DMS 273 (cell line): ENCODE data around the gene YJU2.
"Not testable (repeated sequence)": the region's sequence is repeated elsewhere in the genome, so short reads cannot be mapped to it uniquely, and the experiment has no call there.

Experiments used
- DNase-seq: peaks from one replicate; lab custom pipeline; 2025; ENCODE audit not compliant: unreplicated experiment; lab: John Stamatoyannopoulos, UW

The YJU2 gene

GRCh38 chr19:4228765-4229178, 18.1 kb upstream of the YJU2 start:
- no peak for DNase-seq

GRCh38 chr19:4229179-4229931, 17.5 kb upstream of the YJU2 start, which contains the start of gene EBI3:
TSS of gene EBI3 (plus strand) at chr19:4229523. CDS start at chr19:4229551, 28 bp downstream.
- DNase-seq = peak; percentile 38

- DNase-seq = not testable (repeated sequence)
These were observed 16.6 kb upstream of the YJU2 start for GRCh38 chr19:4230237-4230636.

GRCh38 chr19:4231521-4231920, 15.4 kb upstream of the YJU2 start:
- DNase-seq = not testable (repeated sequence)

GRCh38 chr19:4232139-4232538, 14.7 kb upstream of the YJU2 start:
- not testable (repeated sequence) for DNase-seq

GRCh38 chr19:4232614-4233281, 14.1 kb upstream of the YJU2 start:
- DNase-seq = peak; percentile 77

GRCh38 chr19:4233282-4233853, 13.5 kb upstream of the YJU2 start:
- DNase-seq = peak; percentile 83

GRCh38 chr19:4234142-4234861, 12.6 kb upstream of the YJU2 start:
- no peak for DNase-seq

- DNase-seq = no peak
These were observed 12.0 kb upstream of the YJU2 start for GRCh38 chr19:4234862-4235201.

- not testable (repeated sequence) for DNase-seq
These were observed 9.4 kb upstream of the YJU2 start for GRCh38 chr19:4237510-4237909.

- DNase-seq = no peak
These were observed 8.0 kb upstream of the YJU2 start for GRCh38 chr19:4238831-4239230.

- DNase-seq = no peak
These were observed 5.0 kb upstream of the YJU2 start for GRCh38 chr19:4241824-4242430.

GRCh38 chr19:4245938-4246337, 942 bp upstream of the YJU2 start:
- DNase-seq = not testable (repeated sequence)

- no peak for DNase-seq
These were observed 9.7 kb downstream of the YJU2 start for GRCh38 chr19:4256563-4256962.

GRCh38 chr19:4257025-4257424, 10.1 kb downstream of the YJU2 start:
- no peak for DNase-seq

GRCh38 chr19:4258181-4258580, 11.3 kb downstream of the YJU2 start:
- DNase-seq = no peak

GRCh38 chr19:4260613-4261191, 13.8 kb downstream of the YJU2 start:
- no peak for DNase-seq

- DNase-seq = no peak
These were observed 17.9 kb downstream of the YJU2 start for GRCh38 chr19:4264812-4265211.

GRCh38 chr19:4266253-4267000, 19.5 kb downstream of the YJU2 start:
- DNase-seq = no peak
